Activated naive CD4-positive, alpha-beta T cell treated with anti-CD3 and anti-CD28 coated beads for 36 hours (primary cell): ENCODE results near the gene TAGLN. TPM values are rescaled to one million over a fixed set of nuclear protein-coding genes. Genes with fewer than 3 reads are reported as not detected.

ENCODE experiments used
- CTCF ChIA-PET: fragments of 350-600 bp; sonication (Branson Sonifier 250); formaldehyde crosslinking; loops from one replicate; lab custom pipeline; 2021; ENCODE audit warnings: antibody characterized with exemption; lab: Charles Lee
- DNase-seq: peaks from one replicate; pipeline ENCODE4 v3.0.0-alpha.2; 2020
- H3K27ac Mint-ChIP-seq: one replicate; pipeline ENCODE4 v1.8.0; 2021; ENCODE audit warnings: mild to moderate bottlenecking, mixed read lengths
- H3K27me3 Mint-ChIP-seq: one replicate; pipeline ENCODE4 v1.8.0; 2021; ENCODE audit warnings: low read depth, mixed read lengths
- H3K36me3 Mint-ChIP-seq: one replicate; pipeline ENCODE4 v1.8.0; 2021; ENCODE audit warnings: low read depth, mixed read lengths
- H3K4me1 Mint-ChIP-seq: one replicate; pipeline ENCODE4 v1.8.0; 2021; ENCODE audit warnings: low read depth, mixed read lengths
- H3K4me3 Mint-ChIP-seq: one replicate; pipeline ENCODE4 v1.8.0; 2021; ENCODE audit warnings: mild to moderate bottlenecking, moderate library complexity, mixed read lengths
- H3K9me3 Mint-ChIP-seq: one replicate; pipeline ENCODE4 v1.8.0; 2021; ENCODE audit warnings: mixed read lengths
- intact Hi-C: fragments of 100-400 bp; cut with micrococcal nuclease; formaldehyde crosslinking; loops from one replicate; pipeline ENCODE4 v1.15.1; 2023
- total RNA-seq, 2 experiments: library from RNA; stranded (reverse); gene quantifications; one replicate each; pipeline ENCODE4 v1.2.3, GENCODE V29; 2021

The TAGLN gene
- total RNA-seq, 2 experiments from 2014 or later, result 2.1 to 2.2 TPM

- Mint-ChIP-seq H3K4me1 (peaks cover 43% of the 10 kb centered on the region), H3K27ac (peak overlapping the region; percentile 99), H3K9me3 (no peaks in the 10 kb centered on the region), H3K27me3 (no peaks in the 10 kb centered on the region), H3K36me3 (peaks cover 35% of the 10 kb centered on the region), H3K4me3 (peak overlapping the region; percentile 95)
- CTCF ChIA-PET, result interaction anchor here (0.6 to 4.7 kb wide), 9 partner anchors 11 to 483 kb away, joined by 3 to 27 read pairs (median 5); partner anchors contain the start of genes CEP164, PAFAH1B2 and SIDT2
- DNase-seq, result no peak
- intact Hi-C loops, result loop anchor here (1.0 to 5.0 kb wide), 10 partner anchors 52 to 992 kb away; partner anchors contain the start of genes CEP164, PAFAH1B2, SIDT2 and ZPR1
Measured at GRCh38 chr11:117229931-117230285, 30.7 kb downstream of the TAGLN start.

GRCh38 chr11:117230286-117230961, 31.3 kb downstream of the TAGLN start:
- CTCF ChIA-PET, result interaction anchor here (0.7 to 4.7 kb wide), 9 partner anchors 12 to 434 kb away, joined by 3 to 27 read pairs (median 5); partner anchors contain the start of genes CEP164, PAFAH1B2 and SIDT2
- Mint-ChIP-seq H3K27ac (peak overlapping the region; percentile 99), H3K9me3 (no peaks in the 10 kb centered on the region), H3K4me1 (peaks cover 43% of the 10 kb centered on the region), H3K27me3 (no peaks in the 10 kb centered on the region), H3K36me3 (peaks cover 32% of the 10 kb centered on the region), H3K4me3 (peak overlapping the region; percentile 95)
- DNase-seq, result peak; percentile 81
- intact Hi-C loops, result loop anchor here (1.0 to 5.0 kb wide), 10 partner anchors 52 to 992 kb away; partner anchors contain the start of genes CEP164, PAFAH1B2, SIDT2 and ZPR1

- peak; percentile 8 for DNase-seq
- H3K27ac Mint-ChIP-seq, result peak overlapping the region; percentile 99
- peak overlapping the region; percentile 95 for H3K4me3 Mint-ChIP-seq
- no peaks in the 10 kb centered on the region for H3K9me3 Mint-ChIP-seq
- H3K36me3 Mint-ChIP-seq, result peaks cover 30% of the 10 kb centered on the region
- CTCF ChIA-PET, result interaction anchor here (0.7 to 4.7 kb wide), 9 partner anchors 12 to 377 kb away, joined by 3 to 27 read pairs (median 5); partner anchors contain the start of genes CEP164, PAFAH1B2 and SIDT2
- H3K4me1 Mint-ChIP-seq, result peaks cover 43% of the 10 kb centered on the region
- no peaks in the 10 kb centered on the region for H3K27me3 Mint-ChIP-seq
- intact Hi-C loops, result loop anchor here (1.0 to 5.0 kb wide), 10 partner anchors 53 to 991 kb away; partner anchors contain the start of genes CEP164, PAFAH1B2, SIDT2 and ZPR1
Measured at GRCh38 chr11:117230999-117231841, 32.0 kb downstream of the TAGLN start.

- no peaks in the 10 kb centered on the region for H3K27me3 Mint-ChIP-seq
- DNase-seq, result peak; percentile 66
- intact Hi-C loops, result loop anchor here (1.0 to 5.0 kb wide), 6 partner anchors 205 to 991 kb away; partner anchors contain the start of gene ZPR1
- peaks cover 29% of the 10 kb centered on the region for H3K36me3 Mint-ChIP-seq
- CTCF ChIA-PET, result interaction anchor here (0.7 to 4.7 kb wide), 5 partner anchors 12 to 378 kb away, joined by 3 to 27 read pairs (median 6); partner anchors contain the start of genes PAFAH1B2 and SIDT2
- peaks cover 38% of the 10 kb centered on the region for H3K4me1 Mint-ChIP-seq
- peak within 1 kb of the TSS; percentile 99 for H3K4me3 Mint-ChIP-seq
- no peaks in the 10 kb centered on the region for H3K9me3 Mint-ChIP-seq
- peak within 1 kb of the TSS; percentile 99 for H3K27ac Mint-ChIP-seq
Measured at GRCh38 chr11:117231842-117232091, 32.6 kb downstream of the TAGLN start, which contains the start of gene PCSK7. PCSK7 (minus strand) TSS chr11:117232073; CDS start chr11:117229844, 2,229 bp downstream.

- CTCF ChIA-PET, result interaction anchor here (1.1 to 2.8 kb wide), 2 partner anchors 11 to 89 kb away, joined by 5 to 6 read pairs; partner anchors contain the start of gene PAFAH1B2
- Mint-ChIP-seq H3K27me3 (no peaks in the 10 kb centered on the region), H3K4me3 (peak within 1 kb of the TSS; percentile 99), H3K36me3 (peaks cover 25% of the 10 kb centered on the region), H3K27ac (peak within 1 kb of the TSS; percentile 99), H3K4me1 (peaks cover 34% of the 10 kb centered on the region), H3K9me3 (no peaks in the 10 kb centered on the region)
- DNase-seq, result peak; percentile 74
- intact Hi-C loops, result loop anchor here (1.0 to 5.0 kb wide), 3 partner anchors 459 to 990 kb away; no protein-coding TSS in a partner anchor
Measured at GRCh38 chr11:117232092-117232878, 33.1 kb downstream of the TAGLN start, which contains the start of gene RNF214. RNF214 (plus strand) TSS chr11:117232671; CDS start chr11:117234273, 1,602 bp downstream.

DNA sequence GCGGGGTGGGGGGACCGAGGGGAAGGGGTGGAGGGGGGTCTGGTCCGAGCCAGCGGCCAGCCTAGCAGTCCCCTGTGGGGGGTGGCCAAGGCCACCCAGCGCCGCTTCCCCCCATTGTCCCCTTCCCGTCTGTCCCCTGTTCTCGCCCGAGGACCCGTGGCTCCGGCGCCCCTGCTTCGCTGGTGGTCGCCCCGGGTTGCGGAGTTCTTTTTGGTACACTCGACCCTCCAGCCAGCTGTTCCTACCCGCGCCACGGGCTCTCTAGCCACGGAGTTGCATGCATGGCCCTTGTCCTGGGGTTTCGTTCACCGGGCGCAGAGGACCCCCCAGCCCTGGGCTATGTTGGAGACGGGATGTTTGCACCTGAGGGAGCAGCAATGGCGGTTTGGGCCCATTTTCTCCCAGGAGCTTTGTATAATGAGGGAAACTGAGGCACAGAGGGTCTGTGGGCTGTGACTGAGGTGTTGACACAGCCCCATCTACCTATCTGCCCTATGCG, 33.8 kb downstream of the TAGLN start:
- Mint-ChIP-seq H3K27ac (peak overlapping the region; percentile 72), H3K4me1 (peaks cover 35% of the 10 kb centered on the region), H3K4me3 (peak overlapping the region; percentile 82), H3K36me3 (peaks cover 25% of the 10 kb centered on the region), H3K27me3 (no peaks in the 10 kb centered on the region), H3K9me3 (no peaks in the 10 kb centered on the region)
- CTCF ChIA-PET, result no interaction called here
- intact Hi-C loops, result loop anchor here (1.0 to 5.0 kb wide), 3 partner anchors 460 to 989 kb away; no protein-coding TSS in a partner anchor
- peak; percentile 7 for DNase-seq

DNA sequence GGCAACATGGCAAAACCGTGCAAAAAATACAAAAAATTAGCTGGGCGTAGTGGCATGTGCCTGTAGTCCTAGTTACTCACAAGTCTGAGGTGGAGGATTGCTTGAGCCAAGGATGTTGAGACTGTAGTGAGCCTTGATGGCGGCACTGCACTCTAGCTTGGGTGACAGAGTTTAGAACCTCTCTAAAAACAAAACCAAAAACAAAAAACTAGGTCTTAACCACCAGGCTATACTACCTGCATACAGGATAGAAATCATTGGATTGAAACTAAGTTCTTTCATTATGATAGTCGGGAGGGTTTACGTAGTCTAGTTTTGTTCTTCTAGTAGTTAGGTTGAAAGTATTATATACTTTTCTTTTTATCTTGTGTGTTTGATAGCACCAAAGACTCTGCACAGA, 39.1 kb downstream of the TAGLN start:
- Mint-ChIP-seq H3K27ac (no peak overlapping the region), H3K4me1 (peaks cover 16% of the 10 kb centered on the region), H3K4me3 (no peak overlapping the region), H3K36me3 (peaks cover 12% of the 10 kb centered on the region), H3K27me3 (no peaks in the 10 kb centered on the region), H3K9me3 (no peaks in the 10 kb centered on the region)
- intact Hi-C loops, result no loop called here
- no peak for DNase-seq
- CTCF ChIA-PET, result interaction anchor here (0.7 kb wide), 2 partner anchors 65 to 188 kb away, joined by 3 read pairs; no protein-coding TSS in a partner anchor

GRCh38 chr11:117239295-117239694, 40.1 kb downstream of the TAGLN start:
- no peak overlapping the region for H3K27ac Mint-ChIP-seq
- peaks cover 7% of the 10 kb centered on the region for H3K4me1 Mint-ChIP-seq
- CTCF ChIA-PET, result no interaction called here
- H3K36me3 Mint-ChIP-seq, result peaks cover 14% of the 10 kb centered on the region
- no peaks in the 10 kb centered on the region for H3K27me3 Mint-ChIP-seq
- no peak overlapping the region for H3K4me3 Mint-ChIP-seq
- no peak for DNase-seq
- intact Hi-C loops, result no loop called here
- H3K9me3 Mint-ChIP-seq, result no peaks in the 10 kb centered on the region

DNA sequence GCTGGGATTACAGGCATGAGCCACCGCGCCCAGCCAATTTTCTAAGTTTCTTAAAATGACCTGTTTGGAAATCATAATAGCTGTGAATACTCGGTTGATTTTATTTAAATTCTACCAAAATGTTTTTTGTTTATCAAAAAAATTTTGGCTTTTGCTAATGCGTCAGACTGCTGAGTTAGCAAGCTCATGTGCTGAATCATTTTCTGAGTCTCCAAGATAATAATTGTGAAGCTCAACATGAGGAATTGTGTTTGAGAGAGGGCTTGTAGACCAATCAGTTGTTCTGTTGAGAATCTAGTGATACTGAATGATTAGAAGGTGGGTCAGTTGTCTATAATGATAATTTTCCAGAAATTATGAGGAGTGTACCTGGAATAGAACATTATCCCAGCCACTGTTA, 49.2 kb downstream of the TAGLN start:
- peaks cover 23% of the 10 kb centered on the region for H3K36me3 Mint-ChIP-seq
- no peak overlapping the region for H3K27ac Mint-ChIP-seq
- H3K4me1 Mint-ChIP-seq, result no peaks in the 10 kb centered on the region
- intact Hi-C loops, result no loop called here
- no peak for DNase-seq
- CTCF ChIA-PET, result no interaction called here
- no peak overlapping the region for H3K4me3 Mint-ChIP-seq
- no peaks in the 10 kb centered on the region for H3K9me3 Mint-ChIP-seq
- no peaks in the 10 kb centered on the region for H3K27me3 Mint-ChIP-seq

GRCh38 chr11:117249571-117249970, 50.4 kb downstream of the TAGLN start:
- intact Hi-C loops, result no loop called here
- Mint-ChIP-seq H3K4me3 (no peak overlapping the region), H3K4me1 (no peaks in the 10 kb centered on the region), H3K9me3 (no peaks in the 10 kb centered on the region), H3K27ac (no peak overlapping the region), H3K36me3 (peaks cover 20% of the 10 kb centered on the region), H3K27me3 (no peaks in the 10 kb centered on the region)
- no peak for DNase-seq
- CTCF ChIA-PET, result no interaction called here

DNA sequence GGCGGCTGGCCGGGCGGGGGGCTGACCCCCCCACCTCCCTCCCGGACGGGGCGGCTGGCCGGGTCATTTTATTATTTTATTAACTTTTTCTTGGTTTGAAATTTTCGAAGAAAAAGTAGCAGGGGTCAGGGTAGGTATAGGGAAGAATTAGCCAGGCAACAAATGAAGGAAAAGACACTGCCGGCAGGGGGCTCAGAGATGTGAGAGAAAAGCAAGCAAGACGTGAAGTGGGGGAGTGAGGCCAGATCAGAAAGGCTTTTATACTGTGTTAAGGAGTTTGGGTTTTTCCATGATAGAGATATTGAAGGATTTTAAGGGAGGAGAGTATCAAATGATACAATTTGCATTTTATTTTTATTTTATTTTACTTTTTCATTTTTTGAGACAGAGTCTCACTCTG, 52.3 kb downstream of the TAGLN start:
- no peak for DNase-seq
- Mint-ChIP-seq H3K9me3 (no peaks in the 10 kb centered on the region), H3K36me3 (peaks cover 14% of the 10 kb centered on the region), H3K27me3 (no peaks in the 10 kb centered on the region), H3K27ac (no peak overlapping the region), H3K4me3 (no peak overlapping the region), H3K4me1 (no peaks in the 10 kb centered on the region)
- intact Hi-C loops, result no loop called here
- CTCF ChIA-PET, result no interaction called here
